NCI-H2227 (cell line): ENCODE measurements around the gene AP3S2.
"Not testable (repeated sequence)": the region's sequence is repeated elsewhere in the genome, so short reads cannot be mapped to it uniquely, and the experiment has no call there.

Source experiments
- DNase-seq: peaks from one replicate; lab custom pipeline; 2025; ENCODE audit not compliant: unreplicated experiment; lab: John Stamatoyannopoulos, UW

AP3S2 gene

GRCh38 chr15:89836267-89837133 is 57.3 kb downstream of the AP3S2 start:
- DNase-seq: no peak

GRCh38 chr15:89835176-89835564 is 58.6 kb downstream of the AP3S2 start:
- no peak for DNase-seq

GRCh38 chr15:89834465-89835175 is 59.2 kb downstream of the AP3S2 start:
- DNase-seq: not testable (repeated sequence)

- DNase-seq: no peak
Observed at GRCh38 chr15:89833966-89834365, 59.8 kb downstream of the AP3S2 start.

GRCh38 chr15:89830639-89831038 is 63.2 kb downstream of the AP3S2 start:
- DNase-seq: no peak

- no peak for DNase-seq
Observed at GRCh38 chr15:89829616-89830440, 64.0 kb downstream of the AP3S2 start.

GRCh38 chr15:89829161-89829560 is 64.6 kb downstream of the AP3S2 start:
- DNase-seq: no peak

GRCh38 chr15:89828281-89829145 is 65.3 kb downstream of the AP3S2 start:
- no peak for DNase-seq

- no peak for DNase-seq
Observed at GRCh38 chr15:89827829-89828228, 66.0 kb downstream of the AP3S2 start.

- no peak for DNase-seq
Observed at GRCh38 chr15:89826671-89827655, 66.8 kb downstream of the AP3S2 start.

GRCh38 chr15:89825271-89825940 is 68.4 kb downstream of the AP3S2 start:
- DNase-seq: no peak

- no peak for DNase-seq
Observed at GRCh38 chr15:89824607-89824867, 69.3 kb downstream of the AP3S2 start.

- DNase-seq: no peak
Observed at GRCh38 chr15:89823836-89824606, 69.8 kb downstream of the AP3S2 start.

- no peak for DNase-seq
Observed at GRCh38 chr15:89822951-89823711, 70.7 kb downstream of the AP3S2 start.

- DNase-seq: no peak
Observed at GRCh38 chr15:89822611-89822950, 71.2 kb downstream of the AP3S2 start.

- DNase-seq: no peak
Observed at GRCh38 chr15:89822026-89822425, 71.8 kb downstream of the AP3S2 start.
